HS-5 (cell line): ENCODE data around the gene UHRF2.
"Not testable (repeated sequence)": the region's sequence is repeated elsewhere in the genome, so short reads cannot be mapped to it uniquely, and the experiment has no call there.

ENCODE experiments used
- DNase-seq: peaks from one replicate; pipeline ENCODE4 v3.0.0-alpha.2; 2012; ENCODE audit warnings: low read depth

The UHRF2 gene

DNA sequence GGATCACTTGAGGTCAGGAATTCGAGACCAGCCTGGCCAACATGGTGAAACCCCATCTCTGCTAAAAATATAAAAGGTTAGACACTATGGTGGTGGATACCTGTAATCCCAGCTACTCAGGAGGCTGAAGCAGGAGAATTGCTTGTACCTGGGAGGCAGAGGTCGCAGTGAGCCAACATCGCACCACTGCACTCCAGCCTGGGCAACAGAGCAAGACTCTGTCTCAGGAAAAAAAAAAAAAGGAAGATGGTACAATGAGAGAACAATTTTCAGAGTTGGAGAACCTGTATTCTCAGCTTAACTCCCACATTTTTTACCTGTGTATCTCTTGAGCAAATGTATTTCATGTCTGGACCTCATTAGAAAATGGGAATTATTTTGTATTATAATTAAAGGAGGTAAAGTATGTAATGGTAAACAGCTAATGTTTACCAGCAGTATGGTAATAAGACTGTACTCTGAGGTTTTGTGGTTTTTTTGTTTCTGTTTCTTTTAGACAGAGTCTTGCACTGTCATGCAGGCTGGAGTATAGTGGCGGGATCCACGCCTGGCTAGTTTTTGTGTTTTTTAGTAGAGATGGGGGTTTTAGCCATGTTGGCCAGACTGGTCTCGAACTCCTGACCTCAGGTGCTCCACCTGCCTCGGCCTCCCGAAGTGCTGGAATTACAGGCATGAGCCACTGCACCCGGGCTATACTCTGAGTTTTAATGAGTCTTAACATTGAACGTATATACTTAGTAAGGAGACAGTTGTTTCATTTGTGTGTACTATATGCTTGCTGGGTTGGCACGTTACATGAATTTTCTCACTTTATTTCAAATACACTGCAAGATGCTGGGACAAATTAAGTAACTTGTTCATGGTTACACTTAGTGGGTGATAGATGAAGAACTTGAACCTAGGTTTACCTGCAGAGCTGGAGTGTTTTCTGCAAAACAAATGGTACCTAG, 16.2 kb downstream of the UHRF2 start:
- DNase-seq = no peak

GRCh38 chr9:6431038-6431437, 18.0 kb downstream of the UHRF2 start:
- DNase-seq = no peak

DNA sequence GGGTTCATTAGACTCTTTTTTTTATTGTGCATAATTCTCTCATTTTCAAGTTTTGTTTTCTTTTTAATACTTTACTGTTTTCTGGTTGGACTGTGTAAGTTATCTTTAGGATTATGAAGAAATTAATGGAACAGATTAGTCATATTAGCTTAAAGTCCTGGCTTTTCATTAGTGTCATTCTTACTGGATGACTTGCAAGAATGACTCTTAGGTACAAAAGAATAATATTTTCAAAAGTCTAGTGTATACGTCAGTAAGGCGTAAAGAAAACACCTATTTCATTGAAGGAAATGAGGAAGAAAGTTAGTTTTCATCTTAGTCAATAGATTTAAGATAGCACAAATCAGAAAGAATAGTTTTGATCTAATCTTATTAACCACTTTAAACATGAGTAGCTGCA, 20.4 kb downstream of the UHRF2 start:
- DNase-seq = no peak

- DNase-seq = no peak
Measured at GRCh38 chr9:6439051-6439703, 26.2 kb downstream of the UHRF2 start.

- DNase-seq = no peak
Measured at GRCh38 chr9:6440405-6440804, 27.4 kb downstream of the UHRF2 start.

- DNase-seq = no peak
Measured at GRCh38 chr9:6441269-6441668, 28.3 kb downstream of the UHRF2 start.

GRCh38 chr9:6443661-6444060, 30.7 kb downstream of the UHRF2 start:
- DNase-seq = no peak

- no peak for DNase-seq
Measured at GRCh38 chr9:6444128-6444527, 31.1 kb downstream of the UHRF2 start.

DNA sequence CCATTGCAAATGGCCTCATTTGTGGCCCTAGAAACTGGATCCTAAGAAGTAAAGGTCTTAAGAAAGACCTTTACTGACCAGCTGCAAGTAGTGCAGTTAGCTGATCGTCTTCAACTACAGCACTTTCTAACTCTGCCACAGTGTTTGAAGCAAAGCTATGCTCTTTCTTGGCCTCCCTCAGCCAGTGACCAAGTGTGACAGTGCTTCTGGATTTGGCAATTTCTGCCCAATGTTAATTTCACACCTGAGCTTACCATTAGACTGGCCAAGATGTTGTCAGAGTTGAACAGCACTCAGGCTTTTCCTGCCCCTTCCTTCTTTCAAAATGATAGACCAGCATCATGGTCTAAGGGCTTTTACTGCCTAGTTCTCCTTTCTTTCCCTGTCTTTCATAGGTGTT, 36.1 kb downstream of the UHRF2 start:
- no peak for DNase-seq

- no peak for DNase-seq
Measured at GRCh38 chr9:6449645-6450044, 36.6 kb downstream of the UHRF2 start.

GRCh38 chr9:6450641-6451375, 37.8 kb downstream of the UHRF2 start:
- no peak for DNase-seq

DNA sequence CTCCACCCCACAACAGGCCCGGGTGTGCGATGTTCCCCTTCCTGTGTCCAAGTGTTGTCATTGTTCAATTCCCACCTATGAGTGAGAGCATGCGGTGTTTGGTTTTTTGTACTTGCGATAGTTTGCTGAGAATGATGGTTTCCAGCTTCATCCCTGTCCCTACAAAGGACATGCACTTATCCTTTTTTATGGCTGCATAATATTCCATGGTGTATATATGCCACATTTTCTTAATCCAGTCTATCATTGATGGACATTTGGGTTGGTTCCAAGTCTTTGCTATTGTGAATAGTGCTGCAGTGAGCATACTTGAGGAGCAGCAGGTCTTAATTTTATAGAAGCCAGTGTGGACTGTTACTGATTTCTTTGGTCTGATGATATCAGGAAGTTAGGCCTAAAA, 42.3 kb downstream of the UHRF2 start:
- DNase-seq = not testable (repeated sequence)

- DNase-seq = not testable (repeated sequence)
Measured at GRCh38 chr9:6458704-6459103, 45.7 kb downstream of the UHRF2 start.

GRCh38 chr9:6459718-6460117, 46.7 kb downstream of the UHRF2 start:
- no peak for DNase-seq

GRCh38 chr9:6460189-6460768, 47.3 kb downstream of the UHRF2 start:
- no peak for DNase-seq

- DNase-seq = no peak
Measured at GRCh38 chr9:6461619-6462018, 48.6 kb downstream of the UHRF2 start.

GRCh38 chr9:6467006-6467625, 54.1 kb downstream of the UHRF2 start:
- DNase-seq = no peak

GRCh38 chr9:6471231-6471850, 58.3 kb downstream of the UHRF2 start:
- no peak for DNase-seq

DNA sequence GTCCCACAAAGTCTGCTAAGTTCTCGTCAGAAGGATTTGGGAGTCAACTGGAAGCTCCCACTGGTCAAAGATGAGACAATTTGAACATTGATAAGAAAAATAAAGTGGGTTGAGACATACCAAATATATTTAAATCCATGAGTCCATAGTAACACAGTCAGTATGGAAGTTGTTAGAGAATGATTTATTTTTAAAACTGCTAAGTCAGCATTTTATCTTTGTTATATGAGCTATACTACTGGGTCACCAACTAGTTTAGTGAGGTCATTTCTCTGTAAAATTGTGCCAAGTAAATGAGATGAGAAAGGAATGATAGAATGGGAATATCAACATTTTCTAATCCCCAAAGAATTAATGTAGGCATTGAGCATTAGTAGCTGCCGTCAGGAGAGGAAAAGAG, 60.2 kb downstream of the UHRF2 start:
- DNase-seq = no peak

DNA sequence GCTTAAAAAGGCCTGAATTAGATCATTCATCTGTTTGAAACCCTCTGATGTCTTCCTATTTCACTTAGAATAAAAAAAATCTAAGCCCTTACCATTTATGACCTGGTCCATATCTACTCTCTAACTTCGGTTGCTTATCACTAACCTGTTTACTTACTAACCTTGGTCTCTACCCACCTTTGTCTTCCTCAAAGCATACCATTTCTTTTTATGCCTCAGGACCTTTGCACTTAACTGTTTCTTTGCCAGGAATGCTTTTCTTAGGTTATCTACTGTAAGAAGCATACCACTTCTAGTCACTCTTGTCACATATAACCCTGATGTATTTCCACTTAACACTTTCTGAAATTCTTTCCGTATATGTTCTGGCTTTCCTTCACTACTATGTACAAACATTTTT, 67.0 kb downstream of the UHRF2 start:
- no peak for DNase-seq

DNA sequence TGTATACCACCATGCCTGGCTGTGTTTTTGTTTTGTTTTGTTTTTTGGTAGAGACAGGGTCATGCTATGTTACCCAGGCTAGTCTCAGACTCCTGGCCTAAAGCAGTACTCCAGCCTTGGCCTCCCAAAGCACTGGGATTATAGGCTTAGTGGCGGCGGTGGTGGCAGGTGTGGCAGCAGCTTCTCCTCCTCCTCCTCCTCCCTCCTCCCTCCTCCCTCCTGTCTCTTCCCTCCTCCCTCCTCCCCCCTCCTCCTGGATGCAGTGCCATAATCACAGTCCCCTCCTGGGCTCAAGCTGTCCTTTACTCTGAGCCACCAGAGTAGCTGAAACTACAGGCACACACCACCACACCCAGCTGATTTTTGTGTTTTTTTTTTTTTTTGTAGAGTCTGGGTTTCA, 71.2 kb downstream of the UHRF2 start:
- DNase-seq = no peak
